ENCODE measurements around the gene TPPP2.

The TPPP2 gene

DNA sequence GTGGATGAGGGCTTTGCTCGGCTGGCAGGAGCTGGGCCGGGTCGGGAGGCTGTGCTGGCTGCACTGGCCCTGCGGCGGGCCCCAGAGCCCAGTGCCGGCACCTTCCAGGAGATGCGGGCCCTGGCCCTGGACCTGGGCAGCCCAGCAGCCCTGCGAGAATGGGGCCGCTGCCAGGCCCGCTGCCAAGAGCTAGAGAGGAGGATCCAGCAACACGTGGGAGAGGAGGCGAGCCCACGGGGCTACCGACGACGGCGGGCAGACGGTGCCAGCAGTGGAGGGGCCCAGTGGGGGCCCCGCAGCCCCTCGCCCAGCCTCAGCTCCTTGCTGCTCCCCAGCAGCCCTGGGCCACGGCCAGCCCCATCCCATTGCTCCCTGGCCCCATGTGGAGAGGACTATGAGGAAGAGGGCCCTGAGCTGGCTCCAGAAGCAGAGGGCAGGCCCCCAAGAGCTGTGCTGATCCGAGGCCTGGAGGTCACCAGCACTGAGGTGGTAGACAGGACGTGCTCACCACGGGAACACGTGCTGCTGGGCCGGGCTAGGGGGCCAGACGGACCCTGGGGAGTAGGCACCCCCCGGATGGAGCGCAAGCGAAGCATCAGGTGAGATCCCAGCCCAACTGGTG lies 51.6 kb downstream of the TPPP2 start:
- no peak for DNase-seq

Data from activated naive CD4-positive, alpha-beta T cell (primary cell).